ENCODE measurements around the gene SNAPC3.

SNAPC3 gene

GRCh38 chr9:15492485-15493150 lies 69.9 kb downstream of the SNAPC3 start:
- Histone ChIP-seq H3K9me3 (ENCODE audit: low read length) (peaks cover 10% of the 10 kb centered on the region), H3K9me2 (ENCODE audit: low read depth, low read length) (no peaks in the 10 kb centered on the region), H3K4me1 (ENCODE audit: insufficient read depth, low read length, severe bottlenecking) (no peaks in the 10 kb centered on the region), H3K27ac (ENCODE audit: low read depth, low read length, poor library complexity, severe bottlenecking) (no peak overlapping the region), H2AFZ (ENCODE audit: low read length) (no peak overlapping the region), H3K9ac (ENCODE audit: low read length) (no peak overlapping the region), H3K36me3 (ENCODE audit: insufficient read depth, low read length) (peaks cover 87% of the 10 kb centered on the region), H3K27me3 (ENCODE audit: insufficient read depth, low read length) (no peaks in the 10 kb centered on the region), H3K4me2 (ENCODE audit: low read length) (no peak overlapping the region), H3F3A (ENCODE audit: insufficient read depth, low read length) (no peaks in the 10 kb centered on the region), H4K20me1 (ENCODE audit: insufficient read depth, low read length) (no peaks in the 10 kb centered on the region), H3K79me2 (ENCODE audit: insufficient read depth, low read length) (peaks cover 15% of the 10 kb centered on the region), H3K4me3 (ENCODE audit: low read depth, low read length, poor library complexity, severe bottlenecking) (no peak overlapping the region)
- TF ChIP-seq CTCF (IDR thresholded peaks at IDR 0.05; ENCODE audit: low read length) (no peak), EZH2 (IDR thresholded peaks at IDR 0.05; ENCODE audit: borderline replicate concordance, low read length) (no peak)

GRCh38 chr9:15498246-15498995 lies 75.7 kb downstream of the SNAPC3 start:
- Histone ChIP-seq H3K36me3 (ENCODE audit: insufficient read depth, low read length) (peaks cover 91% of the 10 kb centered on the region), H3K79me2 (ENCODE audit: insufficient read depth, low read length) (peaks cover 44% of the 10 kb centered on the region)

GRCh38 chr9:15499139-15499538 lies 76.5 kb downstream of the SNAPC3 start:
- peaks cover 91% of the 10 kb centered on the region for H3K36me3 ChIP-seq (ENCODE audit: insufficient read depth, low read length)
- H3K4me2 ChIP-seq (ENCODE audit: low read length), result no peak overlapping the region
- no peak overlapping the region for H3K27ac ChIP-seq (ENCODE audit: low read depth, low read length, poor library complexity, severe bottlenecking)
- no peak overlapping the region for H3K4me3 ChIP-seq (ENCODE audit: low read depth, low read length, poor library complexity, severe bottlenecking)
- no peak overlapping the region for H2AFZ ChIP-seq (ENCODE audit: low read length)
- H3K4me1 ChIP-seq (ENCODE audit: insufficient read depth, low read length, severe bottlenecking), result no peaks in the 10 kb centered on the region
- H3F3A ChIP-seq (ENCODE audit: insufficient read depth, low read length), result no peaks in the 10 kb centered on the region
- H3K27me3 ChIP-seq (ENCODE audit: insufficient read depth, low read length), result no peaks in the 10 kb centered on the region
- TF ChIP-seq EZH2 (IDR thresholded peaks at IDR 0.05; ENCODE audit: borderline replicate concordance, low read length), result no peak
- TF ChIP-seq CTCF (IDR thresholded peaks at IDR 0.05; ENCODE audit: low read length), result no peak
- no peaks in the 10 kb centered on the region for H3K9me2 ChIP-seq (ENCODE audit: low read depth, low read length)
- H4K20me1 ChIP-seq (ENCODE audit: insufficient read depth, low read length), result no peaks in the 10 kb centered on the region
- H3K79me2 ChIP-seq (ENCODE audit: insufficient read depth, low read length), result peaks cover 42% of the 10 kb centered on the region
- H3K9ac ChIP-seq (ENCODE audit: low read length), result no peak overlapping the region
- peaks cover 2% of the 10 kb centered on the region; the same call in 1 of the 2 replicates for H3K9me3 ChIP-seq (ENCODE audit: low read length)

More at GRCh38 chr9:15498246-15498995, 75.7 kb downstream of the SNAPC3 start:
- Histone ChIP-seq H4K20me1 (ENCODE audit: insufficient read depth, low read length) (no peaks in the 10 kb centered on the region), H3K27ac (ENCODE audit: low read depth, low read length, poor library complexity, severe bottlenecking) (no peak overlapping the region), H3K4me1 (ENCODE audit: insufficient read depth, low read length, severe bottlenecking) (no peaks in the 10 kb centered on the region), H3K4me3 (ENCODE audit: low read depth, low read length, poor library complexity, severe bottlenecking) (no peak overlapping the region), H3K9me2 (ENCODE audit: low read depth, low read length) (no peaks in the 10 kb centered on the region), H3K27me3 (ENCODE audit: insufficient read depth, low read length) (no peaks in the 10 kb centered on the region), H3K4me2 (ENCODE audit: low read length) (no peak overlapping the region), H3F3A (ENCODE audit: insufficient read depth, low read length) (no peaks in the 10 kb centered on the region), H2AFZ (ENCODE audit: low read length) (no peak overlapping the region), H3K9me3 (ENCODE audit: low read length) (peaks cover 4% of the 10 kb centered on the region; the same call in 1 of the 2 replicates), H3K9ac (ENCODE audit: low read length) (no peak overlapping the region)
- TF ChIP-seq EZH2 (IDR thresholded peaks at IDR 0.05; ENCODE audit: borderline replicate concordance, low read length) (no peak), CTCF (IDR thresholded peaks at IDR 0.05; ENCODE audit: low read length) (no peak)

All from OCI-LY1 (cell line).